ENCODE data around the gene PPP1R3F.

Gene PPP1R3F

GRCh38 chrX:49308604-49309269 lies 39.1 kb downstream of the PPP1R3F start:
- Histone ChIP-seq H4K20me1 (ENCODE audit: insufficient read depth, low read length) (no peaks in the 10 kb centered on the region), H3K4me2 (ENCODE audit: low read depth, low read length) (peak overlapping the region; percentile 32; the same call in 1 of the 2 replicates), H3K79me2 (ENCODE audit: low read length) (no peaks in the 10 kb centered on the region), H2AFZ (ENCODE audit: low read length) (no peak overlapping the region), H3K36me3 (replicated peaks; ENCODE audit: insufficient read depth, low read length) (no peaks in the 10 kb centered on the region), H3F3A (ENCODE audit: insufficient read depth, low read length) (no peaks in the 10 kb centered on the region), H3K9me2 (replicated peaks; ENCODE audit: insufficient read depth, low read length) (no peaks in the 10 kb centered on the region), H3K4me3 (ENCODE audit: low read length) (no peak overlapping the region), H3K27ac (ENCODE audit: low read length) (no peak overlapping the region), H3K9ac (ENCODE audit: low read length) (no peak overlapping the region), H3K9me3 (replicated peaks; ENCODE audit: insufficient read depth, low read length) (no peaks in the 10 kb centered on the region), H3K27me3 (replicated peaks; ENCODE audit: insufficient read depth, low read length) (no peaks in the 10 kb centered on the region), H3K4me1 (ENCODE audit: low read length) (no peaks in the 10 kb centered on the region)
- no peak for DNase-seq
- TF ChIP-seq CTCF (IDR thresholded peaks at IDR 0.05; ENCODE audit: low read length) (no peak), EZH2 (optimal IDR thresholded peaks at IDR 0.05; ENCODE audit: low read depth, low read length) (no peak), EZH2phosphoT487 (IDR thresholded peaks at IDR 0.05; ENCODE audit: low read length) (no peak)

GRCh38 chrX:49309401-49309981 lies 39.9 kb downstream of the PPP1R3F start:
- no peak overlapping the region for H2AFZ ChIP-seq (ENCODE audit: low read length)
- H3K27ac ChIP-seq (ENCODE audit: low read length) = no peak overlapping the region
- TF ChIP-seq CTCF (IDR thresholded peaks at IDR 0.05; ENCODE audit: low read length) (no peak), EZH2phosphoT487 (IDR thresholded peaks at IDR 0.05; ENCODE audit: low read length) (no peak), EZH2 (optimal IDR thresholded peaks at IDR 0.05; ENCODE audit: low read depth, low read length) (no peak)
- no peak for DNase-seq
- no peaks in the 10 kb centered on the region for H4K20me1 ChIP-seq (ENCODE audit: insufficient read depth, low read length)
- no peak overlapping the region for H3K4me3 ChIP-seq (ENCODE audit: low read length)
- no peaks in the 10 kb centered on the region for H3F3A ChIP-seq (ENCODE audit: insufficient read depth, low read length)
- no peaks in the 10 kb centered on the region for H3K79me2 ChIP-seq (ENCODE audit: low read length)
- no peaks in the 10 kb centered on the region for H3K27me3 ChIP-seq (replicated peaks; ENCODE audit: insufficient read depth, low read length)
- H3K4me1 ChIP-seq (ENCODE audit: low read length) = no peaks in the 10 kb centered on the region
- no peaks in the 10 kb centered on the region for H3K36me3 ChIP-seq (replicated peaks; ENCODE audit: insufficient read depth, low read length)
- H3K4me2 ChIP-seq (ENCODE audit: low read depth, low read length) = no peak overlapping the region; the same call in 1 of the 2 replicates
- H3K9ac ChIP-seq (ENCODE audit: low read length) = no peak overlapping the region
- no peaks in the 10 kb centered on the region for H3K9me2 ChIP-seq (replicated peaks; ENCODE audit: insufficient read depth, low read length)
- no peaks in the 10 kb centered on the region for H3K9me3 ChIP-seq (replicated peaks; ENCODE audit: insufficient read depth, low read length)

- TF ChIP-seq CTCF (IDR thresholded peaks at IDR 0.05; ENCODE audit: low read length) (no peak), EZH2phosphoT487 (IDR thresholded peaks at IDR 0.05; ENCODE audit: low read length) (no peak), EZH2 (optimal IDR thresholded peaks at IDR 0.05; ENCODE audit: low read depth, low read length) (no peak)
- H3K27ac ChIP-seq (ENCODE audit: low read length) = no peak overlapping the region
- no peak overlapping the region for H3K9ac ChIP-seq (ENCODE audit: low read length)
- H3K4me2 ChIP-seq (ENCODE audit: low read depth, low read length) = no peak overlapping the region
- no peaks in the 10 kb centered on the region for H3K9me3 ChIP-seq (replicated peaks; ENCODE audit: insufficient read depth, low read length)
- no peaks in the 10 kb centered on the region for H3K9me2 ChIP-seq (replicated peaks; ENCODE audit: insufficient read depth, low read length)
- no peaks in the 10 kb centered on the region for H3K36me3 ChIP-seq (replicated peaks; ENCODE audit: insufficient read depth, low read length)
- H3F3A ChIP-seq (ENCODE audit: insufficient read depth, low read length) = no peaks in the 10 kb centered on the region
- H2AFZ ChIP-seq (ENCODE audit: low read length) = no peak overlapping the region
- no peaks in the 10 kb centered on the region for H4K20me1 ChIP-seq (ENCODE audit: insufficient read depth, low read length)
- no peak overlapping the region for H3K4me3 ChIP-seq (ENCODE audit: low read length)
- no peak for DNase-seq
- H3K4me1 ChIP-seq (ENCODE audit: low read length) = no peaks in the 10 kb centered on the region
- no peaks in the 10 kb centered on the region for H3K79me2 ChIP-seq (ENCODE audit: low read length)
- no peaks in the 10 kb centered on the region for H3K27me3 ChIP-seq (replicated peaks; ENCODE audit: insufficient read depth, low read length)
These were observed 40.8 kb downstream of the PPP1R3F start for GRCh38 chrX:49310371-49310770.
